Ramos (cell line): ENCODE results near the gene PRELID1.
"Not testable (repeated sequence)": the region's sequence is repeated elsewhere in the genome, so short reads cannot be mapped to it uniquely, and the experiment has no call there.

ENCODE experiments used
- in situ Hi-C: fragments of 300-500 bp; cut with MboI; formaldehyde crosslinking; loops from one replicate; pipeline ENCODE4 v1.14.3; 2022; ENCODE audit warnings: low sequenced_read_pairs; ENCODE audit not compliant: unreplicated experiment

The PRELID1 gene

GRCh38 chr5:177297922-177298321 lies 5.7 kb upstream of the PRELID1 start:
- in situ Hi-C loops = no loop called here

GRCh38 chr5:177299697-177300096 lies 3.9 kb upstream of the PRELID1 start:
- in situ Hi-C loops = no loop called here

GRCh38 chr5:177300236-177300880 lies 3.2 kb upstream of the PRELID1 start:
- in situ Hi-C loops = no loop called here

- in situ Hi-C loops = no loop called here
Measured at GRCh38 chr5:177300951-177301350, 2.6 kb upstream of the PRELID1 start.

- in situ Hi-C loops = no loop called here
Measured at GRCh38 chr5:177301503-177302165, 2.0 kb upstream of the PRELID1 start.

- in situ Hi-C loops = no loop called here
Measured at GRCh38 chr5:177302354-177303110, 1.1 kb upstream of the PRELID1 start.

GRCh38 chr5:177303925-177304391 lies 359 bp downstream of the PRELID1 start:
- in situ Hi-C loops = no loop called here

GRCh38 chr5:177304392-177305119 lies 957 bp downstream of the PRELID1 start:
- in situ Hi-C loops = no loop called here

- in situ Hi-C loops = not testable (repeated sequence)
Measured at GRCh38 chr5:177306103-177306640, 2.6 kb downstream of the PRELID1 start.

- in situ Hi-C loops = no loop called here
Measured at GRCh38 chr5:177306674-177307543, 3.3 kb downstream of the PRELID1 start.

GRCh38 chr5:177307544-177308363 lies 4.2 kb downstream of the PRELID1 start:
- in situ Hi-C loops = no loop called here

GRCh38 chr5:177308740-177309139 lies 5.1 kb downstream of the PRELID1 start:
- in situ Hi-C loops = no loop called here

- in situ Hi-C loops = loop anchor here (5.0 kb wide), 2 partner anchors 148 to 192 kb away; no protein-coding TSS in a partner anchor
Measured at GRCh38 chr5:177309351-177310191, 6.0 kb downstream of the PRELID1 start.

GRCh38 chr5:177310332-177310731 lies 6.7 kb downstream of the PRELID1 start:
- in situ Hi-C loops = loop anchor here (5.0 kb wide), 2 partner anchors 147 to 193 kb away; no protein-coding TSS in a partner anchor

- in situ Hi-C loops = loop anchor here (5.0 kb wide), 2 partner anchors 146 to 194 kb away; no protein-coding TSS in a partner anchor
Measured at GRCh38 chr5:177310757-177311391, 7.3 kb downstream of the PRELID1 start.

GRCh38 chr5:177311392-177311722 lies 7.8 kb downstream of the PRELID1 start:
- in situ Hi-C loops = loop anchor here (5.0 kb wide), 2 partner anchors 146 to 194 kb away; no protein-coding TSS in a partner anchor
